Globus pallidus (tissue), 1 donor: ENCODE results near the gene ZNF792.
"Not testable (repeated sequence)": the region's sequence is repeated elsewhere in the genome, so short reads cannot be mapped to it uniquely, and the experiment has no call there.

Experiments used
- DNase-seq: peaks from one replicate; pipeline ENCODE4 v3.0.0-alpha.2; 2015; ENCODE audit warnings: low spot score

ZNF792 gene

GRCh38 chr19:34925278-34925855 lies 38.7 kb downstream of the ZNF792 start:
- DNase-seq: no peak

DNA sequence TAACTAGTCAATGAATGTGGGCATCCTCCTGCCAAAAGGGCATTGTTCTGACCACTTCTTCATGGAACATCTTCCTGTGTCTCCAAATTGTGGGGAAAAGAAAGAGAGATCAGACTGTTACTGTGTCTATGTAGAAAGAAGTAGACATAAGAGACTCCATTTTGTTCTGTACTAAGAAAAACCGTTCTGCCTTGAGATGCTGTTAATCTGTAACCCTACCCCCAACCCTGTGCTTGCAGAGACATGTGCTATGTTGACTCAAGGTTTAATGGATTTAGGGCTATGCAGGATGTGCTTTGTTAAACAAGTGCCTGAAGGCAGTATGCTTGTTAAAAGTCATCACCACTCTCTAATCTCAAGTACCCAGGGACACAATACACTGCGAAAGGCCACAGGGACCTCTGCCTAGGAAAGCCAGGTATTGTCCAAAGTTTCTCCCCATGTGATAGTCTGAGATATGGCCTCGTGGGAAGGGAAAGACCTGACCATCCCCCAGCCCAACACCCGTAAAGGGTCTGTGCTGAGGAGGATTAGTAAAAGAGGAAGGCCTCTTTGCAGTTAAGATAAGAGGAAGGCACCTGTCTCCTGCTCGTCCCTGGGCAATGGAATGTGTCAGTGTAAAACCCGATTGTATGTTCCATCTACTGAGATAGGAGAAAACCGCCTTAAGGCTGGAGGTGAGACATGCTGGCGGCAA lies 43.8 kb downstream of the ZNF792 start:
- DNase-seq: not testable (repeated sequence)

GRCh38 chr19:34918190-34918589 lies 45.8 kb downstream of the ZNF792 start:
- DNase-seq: no peak

DNA sequence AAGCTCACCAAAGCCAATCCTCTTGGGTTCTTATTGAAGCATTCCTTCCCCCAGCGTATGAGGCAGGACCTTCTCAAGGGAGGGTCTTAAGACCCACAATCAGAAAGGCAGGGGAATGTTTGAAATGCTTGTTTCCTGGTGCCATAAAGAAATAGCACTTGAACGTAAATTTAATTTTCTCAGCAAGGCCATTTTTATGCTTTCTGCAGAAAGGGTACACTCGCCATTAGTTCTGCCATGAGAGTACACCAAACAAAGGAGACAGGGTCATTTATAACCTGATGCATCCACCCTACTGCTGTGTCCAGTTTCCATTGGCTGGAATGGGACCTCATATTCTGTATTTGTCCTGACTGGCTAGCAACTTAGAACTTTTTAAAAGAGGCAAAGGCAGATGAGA lies 46.9 kb downstream of the ZNF792 start:
- DNase-seq: not testable (repeated sequence)

DNA sequence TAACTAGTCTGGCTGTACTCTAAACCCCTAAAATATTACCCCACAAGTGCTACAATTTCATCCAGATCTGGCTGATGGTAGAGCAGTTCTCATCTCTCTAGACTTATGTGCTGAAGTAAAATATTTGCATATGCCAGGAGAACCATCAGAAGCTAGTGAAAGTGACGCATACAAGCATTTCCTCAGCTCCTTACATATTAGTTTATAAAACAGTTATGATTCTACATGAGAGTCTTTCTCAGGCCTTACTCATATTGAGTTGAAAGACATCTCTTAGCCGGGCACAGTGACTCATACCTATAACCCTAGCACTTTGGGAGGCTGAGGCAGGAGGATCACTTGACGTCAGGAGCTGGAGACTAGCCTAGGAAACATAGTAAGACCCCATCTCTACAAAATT lies 53.3 kb downstream of the ZNF792 start:
- DNase-seq: no peak
